Activated naive CD4-positive, alpha-beta T cell treated with anti-CD3 and anti-CD28 coated beads, Interleukin-2, amount 50 U/mL, for 72 hours (primary cell): ENCODE results near the gene PGC. TPM values are rescaled to one million over a fixed set of nuclear protein-coding genes. Genes with fewer than 3 reads are reported as not detected.

Experiments
- ATAC-seq, 2 donors: fragments of 150-1000 bp; cut with Tn5 transposase; 2 replicates each; pipeline ENCODE4 v1.10.0; 2021; ENCODE audit warnings: mild to moderate bottlenecking in 2 of 2, moderate library complexity in 2 of 2
- DNase-seq, 2 donors: peaks; one replicate each; pipeline ENCODE4 v3.0.0; 2021 to 2022; ENCODE audit warnings: low spot score in 2 of 2
- H3K27ac Mint-ChIP-seq, 2 donors: one replicate each; pipeline ENCODE4 v1.8.0; 2022; ENCODE audit warnings: mild to moderate bottlenecking in 2 of 2, mixed read lengths in 2 of 2
- H3K36me3 Mint-ChIP-seq, 2 donors: one replicate each; pipeline ENCODE4 v1.8.0; 2022; ENCODE audit warnings: mixed read lengths in 2 of 2
- H3K9me3 Mint-ChIP-seq, 2 donors: one replicate each; pipeline ENCODE4 v1.8.0; 2022; ENCODE audit warnings: mixed read lengths in 2 of 2
- total RNA-seq, 2 donors: library from RNA; stranded (reverse); gene quantifications; one replicate each; pipeline ENCODE4 v1.2.3, GENCODE V29; 2022

Gene PGC
- total RNA-seq, 2 donors from 2014 or later = not detected

- Mint-ChIP-seq H3K27ac (peak overlapping the region in 1 of 2 donors; percentile 68), H3K36me3 (no peaks in the 10 kb centered on the region), H3K9me3 (no peaks in the 10 kb centered on the region)
- DNase-seq = no peak
- no peak for ATAC-seq
Observed at GRCh38 chr6:41759106-41759904, 12.1 kb upstream of the PGC start.

- Mint-ChIP-seq H3K9me3 (no peaks in the 10 kb centered on the region), H3K36me3 (no peaks in the 10 kb centered on the region), H3K27ac (no peak overlapping the region)
- no peak for DNase-seq
- ATAC-seq = no peak
Observed at GRCh38 chr6:41758641-41759035, 11.4 kb upstream of the PGC start.

GRCh38 chr6:41757931-41758640, 10.9 kb upstream of the PGC start:
- no peaks in the 10 kb centered on the region for H3K9me3 Mint-ChIP-seq
- H3K27ac Mint-ChIP-seq = no peak overlapping the region
- H3K36me3 Mint-ChIP-seq = no peaks in the 10 kb centered on the region
- DNase-seq (no peak), ATAC-seq (no peak)

- ATAC-seq (no peak), DNase-seq (no peak)
- Mint-ChIP-seq H3K36me3 (no peaks in the 10 kb centered on the region), H3K9me3 (no peaks in the 10 kb centered on the region), H3K27ac (no peak overlapping the region)
Observed at GRCh38 chr6:41757271-41757670, 10.1 kb upstream of the PGC start.

GRCh38 chr6:41756354-41756753, 9.2 kb upstream of the PGC start:
- DNase-seq = no peak
- no peak for ATAC-seq

GRCh38 chr6:41755895-41756294, 8.7 kb upstream of the PGC start:
- no peak overlapping the region for H3K27ac Mint-ChIP-seq
- ATAC-seq = no peak

More at GRCh38 chr6:41756354-41756753, 9.2 kb upstream of the PGC start:
- no peak overlapping the region for H3K27ac Mint-ChIP-seq
- no peaks in the 10 kb centered on the region for H3K36me3 Mint-ChIP-seq
- no peaks in the 10 kb centered on the region for H3K9me3 Mint-ChIP-seq

GRCh38 chr6:41750374-41750773, 3.2 kb upstream of the PGC start:
- DNase-seq (no peak), ATAC-seq (no peak)
- Mint-ChIP-seq H3K9me3 (no peaks in the 10 kb centered on the region), H3K27ac (no peak overlapping the region), H3K36me3 (no peaks in the 10 kb centered on the region)

More at GRCh38 chr6:41755895-41756294, 8.7 kb upstream of the PGC start:
- no peaks in the 10 kb centered on the region for H3K36me3 Mint-ChIP-seq
- DNase-seq = no peak
- H3K9me3 Mint-ChIP-seq = no peaks in the 10 kb centered on the region

GRCh38 chr6:41748542-41748941, 1.3 kb upstream of the PGC start:
- ATAC-seq = no peak
- DNase-seq = no peak
- Mint-ChIP-seq H3K9me3 (no peaks in the 10 kb centered on the region), H3K27ac (no peak overlapping the region), H3K36me3 (no peaks in the 10 kb centered on the region)

GRCh38 chr6:41748102-41748477, 893 bp upstream of the PGC start:
- ATAC-seq (no peak), DNase-seq (no peak)
- H3K27ac Mint-ChIP-seq = no peak overlapping the region
- no peaks in the 10 kb centered on the region for H3K9me3 Mint-ChIP-seq
- no peaks in the 10 kb centered on the region for H3K36me3 Mint-ChIP-seq

GRCh38 chr6:41746107-41746506, 1.1 kb downstream of the PGC start:
- no peak for ATAC-seq
- Mint-ChIP-seq H3K36me3 (no peaks in the 10 kb centered on the region), H3K27ac (no peak overlapping the region)

GRCh38 chr6:41744236-41744787, 2.9 kb downstream of the PGC start:
- no peak for ATAC-seq
- H3K9me3 Mint-ChIP-seq = no peaks in the 10 kb centered on the region
- DNase-seq = no peak
- no peak overlapping the region for H3K27ac Mint-ChIP-seq
- no peaks in the 10 kb centered on the region for H3K36me3 Mint-ChIP-seq

More at GRCh38 chr6:41746107-41746506, 1.1 kb downstream of the PGC start:
- H3K9me3 Mint-ChIP-seq = no peaks in the 10 kb centered on the region
- DNase-seq = no peak

- ATAC-seq (no peak), DNase-seq (no peak)
- Mint-ChIP-seq H3K36me3 (no peaks in the 10 kb centered on the region), H3K27ac (no peak overlapping the region), H3K9me3 (no peaks in the 10 kb centered on the region)
Observed at GRCh38 chr6:41743406-41744235, 3.6 kb downstream of the PGC start.

- no peaks in the 10 kb centered on the region for H3K9me3 Mint-ChIP-seq
Observed at GRCh38 chr6:41741625-41742490, 5.3 kb downstream of the PGC start.

GRCh38 chr6:41740366-41741162, 6.6 kb downstream of the PGC start:
- no peak for DNase-seq
- H3K9me3 Mint-ChIP-seq = no peaks in the 10 kb centered on the region
- no peak overlapping the region for H3K27ac Mint-ChIP-seq
- H3K36me3 Mint-ChIP-seq = no peaks in the 10 kb centered on the region
- ATAC-seq = no peak

More at GRCh38 chr6:41741625-41742490, 5.3 kb downstream of the PGC start:
- no peak for ATAC-seq
- H3K36me3 Mint-ChIP-seq = no peaks in the 10 kb centered on the region
- H3K27ac Mint-ChIP-seq = no peak overlapping the region
- no peak for DNase-seq

GRCh38 chr6:41739041-41739440, 8.2 kb downstream of the PGC start:
- no peak for DNase-seq
- Mint-ChIP-seq H3K27ac (no peak overlapping the region), H3K9me3 (no peaks in the 10 kb centered on the region), H3K36me3 (no peaks in the 10 kb centered on the region)
- ATAC-seq = no peak
